ENCODE measurements around the gene DNMT3B.
"Not testable (repeated sequence)": the region's sequence is repeated elsewhere in the genome, so short reads cannot be mapped to it uniquely, and the experiment has no call there.

DNA sequence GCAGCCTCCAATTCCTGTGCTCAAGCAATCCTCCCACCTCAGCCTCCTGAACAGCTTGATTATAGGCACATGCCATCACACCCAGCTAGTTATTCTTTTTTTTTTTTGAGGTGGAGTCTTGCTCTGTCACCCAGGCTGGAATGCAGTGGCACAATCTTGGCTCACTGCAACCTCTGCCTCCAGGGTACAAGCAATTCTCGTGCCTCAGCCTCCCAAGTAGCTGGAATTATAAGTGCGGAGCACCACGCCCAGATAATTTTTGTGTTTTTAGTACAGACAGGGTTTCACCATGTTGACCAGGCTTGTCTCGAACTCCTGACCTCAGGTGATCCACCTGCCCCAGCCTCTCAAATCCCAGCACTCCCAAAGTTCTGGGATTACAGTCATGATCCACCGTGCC lies 35.4 kb downstream of the DNMT3B start:
- not testable (repeated sequence) for TF ChIP-seq CTCF, POLR2A (IDR thresholded peaks at IDR 0.05)

Data from body of pancreas (tissue), 4 donors.